NCI-H524 treated with DMSO at 0.1 percent for 48 hours (cell line): ENCODE data around the gene TBC1D28.
"Not testable (repeated sequence)": the region's sequence is repeated elsewhere in the genome, so short reads cannot be mapped to it uniquely, and the experiment has no call there.

Experiments used
- DNase-seq: peaks from one replicate; lab custom pipeline; 2025; lab: John Stamatoyannopoulos, UW

Gene TBC1D28

DNA sequence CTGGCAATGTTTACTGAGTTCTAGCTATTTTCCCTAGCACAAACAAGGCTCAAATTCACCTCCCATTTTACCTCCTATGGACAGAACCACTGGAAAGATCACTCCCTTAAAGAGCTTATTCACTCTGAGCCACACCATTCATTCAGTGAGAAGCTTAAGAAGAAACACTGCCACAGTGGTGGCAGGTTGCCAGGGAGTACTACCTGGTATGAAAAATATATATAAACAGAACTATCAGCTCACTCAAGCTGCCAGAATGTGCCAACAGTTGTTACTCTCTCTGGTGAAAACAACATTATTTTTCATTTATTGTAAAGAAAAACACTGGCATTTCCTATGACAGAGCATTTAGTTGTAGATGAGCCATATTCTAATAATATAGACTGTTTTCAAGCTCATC, 31.2 kb downstream of the TBC1D28 start:
- DNase-seq = not testable (repeated sequence)

DNA sequence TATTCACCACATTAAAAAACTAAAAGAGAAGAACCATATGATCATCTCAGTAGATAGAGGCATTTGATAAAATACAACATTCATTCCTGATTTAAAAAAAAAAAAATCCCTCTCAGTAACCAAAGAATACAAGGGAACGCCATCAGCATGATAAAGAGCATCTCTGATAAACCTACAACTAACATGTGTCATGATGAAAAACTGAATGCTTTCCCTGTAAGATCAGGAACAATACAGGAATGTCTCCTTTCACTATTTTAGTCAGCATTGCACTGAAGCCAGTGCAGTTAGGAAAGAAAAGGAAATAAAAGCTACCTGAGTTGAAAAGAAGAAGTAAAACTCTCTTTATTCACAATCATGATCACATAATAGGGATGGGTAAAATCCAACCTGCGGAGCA, 51.1 kb downstream of the TBC1D28 start:
- not testable (repeated sequence) for DNase-seq
